ENCODE results near the gene ERICH6B.

The ERICH6B gene

DNA sequence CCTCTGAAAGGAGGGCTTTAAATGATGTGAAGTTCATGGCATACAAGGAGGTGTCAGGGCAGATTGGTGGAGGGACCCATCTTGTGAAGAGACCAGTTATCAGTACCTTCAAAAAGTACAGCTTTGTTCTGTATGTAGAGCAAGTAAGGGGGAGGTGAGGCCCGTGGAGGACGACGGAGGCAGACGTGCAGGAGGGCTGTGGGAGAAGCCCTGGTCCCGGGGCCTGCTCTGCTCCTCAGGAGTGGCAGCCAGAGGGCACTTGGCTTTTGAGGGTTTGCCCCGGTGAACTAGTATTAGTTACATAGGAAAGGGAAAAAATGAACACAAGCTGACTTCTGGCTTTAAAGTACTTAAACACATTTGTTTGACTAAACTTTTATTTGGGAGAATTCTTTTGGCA lies 108.7 kb downstream of the ERICH6B start:
- DNase-seq (ENCODE audit: low read depth): no peak
- TF ChIP-seq, protein P1, sequence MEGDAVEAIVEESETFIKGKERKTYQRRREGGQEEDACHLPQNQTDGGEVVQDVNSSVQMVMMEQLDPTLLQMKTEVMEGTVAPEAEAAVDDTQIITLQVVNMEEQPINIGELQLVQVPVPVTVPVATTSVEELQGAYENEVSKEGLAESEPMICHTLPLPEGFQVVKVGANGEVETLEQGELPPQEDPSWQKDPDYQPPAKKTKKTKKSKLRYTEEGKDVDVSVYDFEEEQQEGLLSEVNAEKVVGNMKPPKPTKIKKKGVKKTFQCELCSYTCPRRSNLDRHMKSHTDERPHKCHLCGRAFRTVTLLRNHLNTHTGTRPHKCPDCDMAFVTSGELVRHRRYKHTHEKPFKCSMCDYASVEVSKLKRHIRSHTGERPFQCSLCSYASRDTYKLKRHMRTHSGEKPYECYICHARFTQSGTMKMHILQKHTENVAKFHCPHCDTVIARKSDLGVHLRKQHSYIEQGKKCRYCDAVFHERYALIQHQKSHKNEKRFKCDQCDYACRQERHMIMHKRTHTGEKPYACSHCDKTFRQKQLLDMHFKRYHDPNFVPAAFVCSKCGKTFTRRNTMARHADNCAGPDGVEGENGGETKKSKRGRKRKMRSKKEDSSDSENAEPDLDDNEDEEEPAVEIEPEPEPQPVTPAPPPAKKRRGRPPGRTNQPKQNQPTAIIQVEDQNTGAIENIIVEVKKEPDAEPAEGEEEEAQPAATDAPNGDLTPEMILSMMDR (IDR thresholded peaks at IDR 0.05; ENCODE audit: insufficient read depth, low read depth, low read length, missing control alignments): no peak
- no peak overlapping the region for H3K4me3 ChIP-seq (ENCODE audit: low read depth, low read length)

DNA sequence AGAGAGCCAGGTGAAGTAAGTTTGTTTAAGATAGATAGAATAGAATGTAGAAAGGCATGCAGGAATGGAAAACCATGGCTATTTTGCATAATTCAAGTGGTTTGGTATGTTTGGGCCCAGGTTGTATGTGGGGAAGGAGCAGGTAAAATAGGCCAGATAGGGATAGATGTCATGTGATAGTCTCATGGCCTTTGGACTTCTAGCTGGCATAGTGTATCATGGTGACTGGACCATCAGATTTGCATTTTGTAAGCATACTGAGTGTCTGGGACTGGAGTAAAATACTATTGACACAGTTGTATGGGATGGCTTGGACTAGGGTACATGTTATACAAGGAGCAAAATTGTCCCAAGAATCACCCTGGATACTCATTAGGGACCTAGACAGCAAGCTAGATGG lies 111.9 kb downstream of the ERICH6B start:
- TF ChIP-seq, protein P1 (IDR thresholded peaks at IDR 0.05; ENCODE audit: insufficient read depth, low read depth, low read length, missing control alignments): no peak
- H3K4me3 ChIP-seq (ENCODE audit: low read depth, low read length): no peak overlapping the region
- DNase-seq (ENCODE audit: low read depth): no peak

DNA sequence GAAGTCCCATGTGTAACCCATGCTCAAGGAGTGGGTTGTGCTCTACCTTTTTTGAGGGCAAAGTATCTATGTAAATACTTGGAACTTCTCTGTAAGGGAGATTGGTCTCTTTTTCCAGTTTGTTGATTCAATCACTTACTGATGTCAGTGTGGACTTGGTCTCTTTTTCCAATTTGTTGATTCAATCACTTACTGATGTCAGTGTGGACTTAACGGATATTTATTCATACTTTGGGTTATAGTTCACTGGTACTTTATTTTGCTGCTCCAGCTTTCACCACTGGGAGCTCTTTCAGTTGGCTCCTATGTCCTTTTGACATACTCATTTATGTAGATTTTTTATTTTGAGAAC lies 114.4 kb downstream of the ERICH6B start:
- no peak for DNase-seq (ENCODE audit: low read depth)
- TF ChIP-seq, protein P1 (IDR thresholded peaks at IDR 0.05; ENCODE audit: insufficient read depth, low read depth, low read length, missing control alignments): no peak
- no peak overlapping the region for H3K4me3 ChIP-seq (ENCODE audit: low read depth, low read length)

DNA sequence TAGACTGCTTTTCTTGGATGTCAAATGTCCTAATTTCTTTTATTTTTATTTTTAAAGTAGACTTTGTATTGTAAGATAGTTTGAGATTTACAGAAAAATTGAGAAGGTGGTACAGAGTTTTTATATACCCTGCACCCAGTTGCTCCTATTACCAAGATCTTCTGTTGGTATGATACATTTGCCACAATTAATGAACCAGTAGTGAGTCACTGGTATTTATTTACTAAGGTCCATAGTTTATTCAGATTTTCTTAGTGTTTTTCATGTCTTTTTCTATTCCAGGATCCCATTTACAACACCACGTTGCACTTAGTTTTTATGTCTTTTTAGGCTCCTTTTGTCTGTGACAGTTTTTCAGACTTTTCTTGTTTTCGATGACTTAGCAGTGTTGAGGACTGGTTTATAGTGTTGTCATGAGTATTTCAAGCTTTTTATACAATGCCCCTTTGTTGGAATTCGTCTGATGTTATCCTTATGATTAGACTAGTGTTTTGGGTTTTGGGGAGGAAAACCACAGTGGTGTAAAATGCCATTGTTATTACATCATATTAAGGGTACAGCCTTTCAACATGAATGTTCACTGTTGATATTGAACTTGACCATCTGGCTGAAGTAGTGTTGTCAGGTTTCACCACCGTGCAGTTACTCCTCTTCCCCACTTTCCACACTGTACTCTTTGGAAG lies 114.9 kb downstream of the ERICH6B start:
- H3K4me3 ChIP-seq (ENCODE audit: low read depth, low read length): no peak overlapping the region
- TF ChIP-seq, protein P1 (IDR thresholded peaks at IDR 0.05; ENCODE audit: insufficient read depth, low read depth, low read length, missing control alignments): no peak
- DNase-seq (ENCODE audit: low read depth): no peak

DNA sequence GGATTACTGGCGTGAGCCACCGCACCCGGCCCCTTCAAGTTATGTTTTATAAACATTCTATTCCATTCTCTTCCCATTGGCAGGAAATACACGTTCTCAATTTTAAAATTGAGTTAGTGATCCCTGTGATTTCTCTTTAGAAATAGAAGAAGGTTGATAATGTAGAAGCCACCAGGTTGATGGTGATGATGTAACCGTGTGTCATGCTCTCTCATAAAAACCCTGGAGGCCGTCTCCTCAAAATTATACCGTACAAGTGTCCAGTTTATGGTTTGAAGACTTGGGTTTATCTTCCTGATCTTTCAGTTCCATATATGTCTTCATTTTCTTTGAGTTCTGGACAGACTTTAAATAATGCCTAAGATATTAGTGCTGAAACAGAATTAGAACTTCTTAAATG lies 118.6 kb downstream of the ERICH6B start:
- TF ChIP-seq, protein P1 (IDR thresholded peaks at IDR 0.05; ENCODE audit: insufficient read depth, low read depth, low read length, missing control alignments): no peak
- H3K4me3 ChIP-seq (ENCODE audit: low read depth, low read length): no peak overlapping the region
- DNase-seq (ENCODE audit: low read depth): no peak

DNA sequence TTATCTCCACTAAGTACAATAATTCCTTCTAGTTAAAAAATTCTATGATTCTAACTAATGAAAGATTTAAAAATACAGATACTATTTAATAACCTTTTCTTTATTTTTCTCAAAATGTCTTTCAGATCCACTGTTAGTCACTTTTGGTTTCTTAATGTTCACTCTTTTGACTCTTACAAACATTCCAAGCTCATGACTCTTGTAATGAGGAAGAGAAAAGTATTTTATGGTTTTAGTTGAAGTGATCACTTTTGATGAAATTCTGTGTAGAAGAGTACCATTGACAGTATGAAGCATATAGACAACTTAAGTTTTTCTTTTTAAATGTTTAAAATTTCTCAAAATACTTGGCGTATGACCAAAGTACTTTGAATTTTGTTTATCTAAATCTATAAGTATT lies 123.0 kb downstream of the ERICH6B start:
- H3K4me3 ChIP-seq (ENCODE audit: low read depth, low read length): no peak overlapping the region
- DNase-seq (ENCODE audit: low read depth): no peak
- TF ChIP-seq, protein P1 (IDR thresholded peaks at IDR 0.05; ENCODE audit: insufficient read depth, low read depth, low read length, missing control alignments): no peak

Data from GM12865 (cell line).